OCI-LY7 (cell line): ENCODE data around the gene GPR63. TPM values are rescaled to one million over a fixed set of nuclear protein-coding genes. Genes with fewer than 3 reads are reported as not detected.

ENCODE experiments used
- BruUV-seq: library from RNA; stranded (reverse); fragments of 400-500 nt; replicated peaks from 2 replicates; lab custom pipeline; 2021; lab: Mats Ljungman, UMichigan
- CTCF ChIA-PET: fragments of 300-600 bp; sonication (Branson Sonifier 250); formaldehyde crosslinking; loops from one replicate; lab custom pipeline; 2022; ENCODE audit warnings: antibody characterized with exemption; ENCODE audit not compliant: unreplicated experiment; lab: Charles Lee
- POLR2A ChIA-PET: fragments of 300-600 bp; sonication (Branson Sonifier 250); formaldehyde crosslinking; loops from one replicate; lab custom pipeline; 2022; ENCODE audit warnings: antibody characterized with exemption; lab: Charles Lee
- DNase-seq: peaks from one replicate; pipeline ENCODE4 v3.0.0-alpha.2; 2015; ENCODE audit warnings: low spot score
- H2AFZ ChIP-seq: fragments of 200-600 bp; sonication (generic), shearing (Covaris generic); 2 replicates; pipeline ENCODE4 v1.6.1; 2014; ENCODE audit warnings: mild to moderate bottlenecking, antibody characterized with exemption, low read length, moderate library complexity
- H3K27ac ChIP-seq: fragments of 200-600 bp; sonication (generic); 2 replicates; pipeline ENCODE4 v1.5.1; 2014; ENCODE audit warnings: mixed run types, low read depth, mild to moderate bottlenecking, moderate library complexity, low read length, inconsistent platforms; ENCODE audit not compliant: poor library complexity, severe bottlenecking
- H3K36me3 ChIP-seq: fragments of 200-600 bp; sonication (generic); 2 replicates; pipeline ENCODE4 v1.6.1; 2014; ENCODE audit warnings: mild to moderate bottlenecking, antibody characterized with exemption, low read length, moderate library complexity, mixed read lengths; ENCODE audit not compliant: insufficient read depth
- H3K4me1 ChIP-seq: fragments of 200-600 bp; sonication (generic); 2 replicates; pipeline ENCODE4 v1.5.1; 2014; ENCODE audit warnings: mild to moderate bottlenecking, low read length; ENCODE audit not compliant: insufficient read depth, poor library complexity, severe bottlenecking
- H3K4me2 ChIP-seq: fragments of 200-600 bp; sonication (generic); 2 replicates; pipeline ENCODE4 v1.6.1; 2014; ENCODE audit warnings: mild to moderate bottlenecking, low read length
- H3K4me3 ChIP-seq: fragments of 200-600 bp; sonication (generic); 2 replicates; pipeline ENCODE4 v1.5.1; 2014; ENCODE audit warnings: mild to moderate bottlenecking, low read depth, low read length; ENCODE audit not compliant: poor library complexity, severe bottlenecking
- H3K79me2 ChIP-seq: fragments of 200-600 bp; sonication (generic); 2 replicates; pipeline ENCODE4 v1.6.1; 2016; ENCODE audit warnings: low read depth, mild to moderate bottlenecking, low read length, moderate library complexity, mixed read lengths; ENCODE audit not compliant: insufficient read depth
- H3K9me2 ChIP-seq: fragments of 200-600 bp; sonication (generic); 2 replicates; pipeline ENCODE4 v1.6.1; 2016; ENCODE audit warnings: mild to moderate bottlenecking, low read length, mixed read lengths; ENCODE audit not compliant: insufficient read depth
- H3K9me3 ChIP-seq: fragments of 200-600 bp; sonication (generic); 2 replicates; pipeline ENCODE4 v1.6.1; 2014; ENCODE audit warnings: mild to moderate bottlenecking, mixed run types, low read length, mixed read lengths
- H4K20me1 ChIP-seq: fragments of 200-600 bp; sonication (generic); 2 replicates; pipeline ENCODE4 v1.6.1; 2014; ENCODE audit warnings: mild to moderate bottlenecking, antibody characterized with exemption, low read length, moderate library complexity, mixed read lengths; ENCODE audit not compliant: insufficient read depth
- EZH2phosphoT487 ChIP-seq: fragments of 200-600 bp; sonication (generic); IDR thresholded peaks from 2 replicates; pipeline ENCODE4 v1.6.1; 2018; ENCODE audit warnings: low read depth, borderline replicate concordance, mild to moderate bottlenecking, mixed run types, antibody characterized with exemption, low read length, moderate library complexity, mixed read lengths
- intact Hi-C: fragments of 100-400 bp; cut with micrococcal nuclease; formaldehyde crosslinking; loops from one replicate; pipeline ENCODE4 v1.10.0; 2022; ENCODE audit not compliant: unreplicated experiment
- total RNA-seq, 2 experiments: library from RNA; depleted of rRNA in 1 of 2; stranded (reverse); fragments of >200 nt in 1 of 2; shearing (Covaris generic) in 1 of 2; gene quantifications; 2 replicates each; pipeline ENCODE4 v1.2.3, GENCODE V29; 2014 to 2022
- TF ChIP-seq, protein P1 (sequence below): fragments of 200-600 bp; sonication (generic); conservative IDR thresholded peaks from 2 replicates; pipeline ENCODE4 v1.5.1; 2014; ENCODE audit warnings: mild to moderate bottlenecking, antibody characterized with exemption, low read length, moderate library complexity, mixed read lengths

The GPR63 gene
- total RNA-seq, 2 experiments from 2014 or later = 1.0 to 1.6 TPM

DNA sequence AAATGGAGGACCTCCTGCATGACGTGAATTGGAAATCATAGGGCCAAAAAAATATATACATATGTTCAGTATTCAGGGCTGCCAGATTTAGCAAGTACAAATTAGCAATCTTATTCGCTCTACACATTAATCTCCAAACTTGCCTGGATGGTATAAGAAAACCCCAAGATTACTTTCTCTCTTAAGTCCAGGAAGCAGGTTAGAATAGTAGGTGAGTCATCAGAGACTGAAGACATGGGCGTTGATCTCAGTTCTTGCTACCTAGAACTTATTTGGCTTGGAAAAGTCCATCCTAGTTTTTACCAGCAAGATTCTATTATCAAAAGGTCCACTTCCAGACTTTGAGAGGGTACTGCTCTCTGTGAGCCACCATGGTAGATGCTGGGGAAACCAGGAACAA, 47.4 kb downstream of the GPR63 start:
- Histone ChIP-seq H3K4me3 (no peak overlapping the region), H2AFZ (no peak overlapping the region), H3K36me3 (no peaks in the 10 kb centered on the region), H3K9me3 (no peaks in the 10 kb centered on the region), H3K4me1 (no peaks in the 10 kb centered on the region), H3K9me2 (no peaks in the 10 kb centered on the region), H4K20me1 (no peaks in the 10 kb centered on the region), H3K4me2 (no peak overlapping the region), H3K27ac (no peak overlapping the region), H3K79me2 (no peaks in the 10 kb centered on the region)
- intact Hi-C loops = no loop called here
- CTCF ChIA-PET = no interaction called here
- POLR2A ChIA-PET = interaction anchor here (0.6 to 0.9 kb wide), 2 partner anchors 19 to 35 kb away, joined by 3 to 4 read pairs; no protein-coding TSS in a partner anchor
- TF ChIP-seq EZH2phosphoT487 = no peak
- TF ChIP-seq, protein P1, sequence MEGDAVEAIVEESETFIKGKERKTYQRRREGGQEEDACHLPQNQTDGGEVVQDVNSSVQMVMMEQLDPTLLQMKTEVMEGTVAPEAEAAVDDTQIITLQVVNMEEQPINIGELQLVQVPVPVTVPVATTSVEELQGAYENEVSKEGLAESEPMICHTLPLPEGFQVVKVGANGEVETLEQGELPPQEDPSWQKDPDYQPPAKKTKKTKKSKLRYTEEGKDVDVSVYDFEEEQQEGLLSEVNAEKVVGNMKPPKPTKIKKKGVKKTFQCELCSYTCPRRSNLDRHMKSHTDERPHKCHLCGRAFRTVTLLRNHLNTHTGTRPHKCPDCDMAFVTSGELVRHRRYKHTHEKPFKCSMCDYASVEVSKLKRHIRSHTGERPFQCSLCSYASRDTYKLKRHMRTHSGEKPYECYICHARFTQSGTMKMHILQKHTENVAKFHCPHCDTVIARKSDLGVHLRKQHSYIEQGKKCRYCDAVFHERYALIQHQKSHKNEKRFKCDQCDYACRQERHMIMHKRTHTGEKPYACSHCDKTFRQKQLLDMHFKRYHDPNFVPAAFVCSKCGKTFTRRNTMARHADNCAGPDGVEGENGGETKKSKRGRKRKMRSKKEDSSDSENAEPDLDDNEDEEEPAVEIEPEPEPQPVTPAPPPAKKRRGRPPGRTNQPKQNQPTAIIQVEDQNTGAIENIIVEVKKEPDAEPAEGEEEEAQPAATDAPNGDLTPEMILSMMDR = no peak
- BruUV-seq = no TSS peak
- DNase-seq = no peak

DNA sequence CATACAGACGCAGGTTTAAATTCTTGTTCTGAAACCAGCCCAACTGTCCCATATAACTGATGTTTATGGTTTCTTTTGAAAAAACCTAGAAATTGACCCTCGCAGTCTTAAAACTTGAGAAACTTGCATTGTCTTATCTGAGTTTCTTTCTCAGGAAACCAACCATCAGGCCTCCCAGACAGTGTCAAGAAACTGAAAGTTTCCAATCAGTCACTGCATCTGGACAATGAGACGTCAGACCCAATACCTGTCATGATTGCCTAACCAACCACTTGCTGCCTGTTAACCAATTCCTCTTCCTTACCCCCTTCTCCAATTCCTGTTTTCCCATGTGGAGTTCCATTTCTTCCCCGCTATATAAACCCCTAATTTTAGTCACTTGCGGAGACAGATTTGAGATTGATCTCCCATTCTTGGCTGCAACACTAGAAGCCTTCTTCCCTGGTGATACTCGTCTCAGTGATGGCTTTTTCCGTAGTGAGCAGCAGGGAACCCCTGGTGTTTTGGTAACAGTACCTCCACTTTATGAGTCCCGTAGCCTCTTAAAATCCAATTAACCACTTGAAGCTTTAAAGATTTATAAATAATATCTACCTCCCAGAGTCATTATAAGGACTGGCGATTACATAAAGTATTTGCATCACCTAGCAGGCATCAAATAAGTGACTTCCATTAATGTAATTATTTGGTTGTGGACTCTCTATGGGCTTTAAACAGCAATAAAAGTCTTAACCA, 49.3 kb downstream of the GPR63 start:
- POLR2A ChIA-PET = interaction anchor here (1.0 kb wide), 1 partner anchor 22 kb away, joined by 3 read pairs; no protein-coding TSS in a partner anchor
- CTCF ChIA-PET = no interaction called here
- intact Hi-C loops = no loop called here
- Histone ChIP-seq H2AFZ (no peak overlapping the region), H3K9me3 (no peaks in the 10 kb centered on the region), H3K4me2 (no peak overlapping the region), H4K20me1 (no peaks in the 10 kb centered on the region), H3K4me3 (no peak overlapping the region), H3K27ac (no peak overlapping the region), H3K9me2 (no peaks in the 10 kb centered on the region), H3K36me3 (no peaks in the 10 kb centered on the region), H3K4me1 (no peaks in the 10 kb centered on the region), H3K79me2 (no peaks in the 10 kb centered on the region)
- no peak for DNase-seq
- BruUV-seq = no TSS peak
- TF ChIP-seq, protein P1 = no peak
- TF ChIP-seq EZH2phosphoT487 = no peak

- H4K20me1 ChIP-seq = no peaks in the 10 kb centered on the region
- no peak overlapping the region for H2AFZ ChIP-seq
- BruUV-seq = no TSS peak
- no peak for DNase-seq
- H3K4me1 ChIP-seq = no peaks in the 10 kb centered on the region
- H3K9me2 ChIP-seq = no peaks in the 10 kb centered on the region
- H3K4me2 ChIP-seq = no peak overlapping the region
- H3K36me3 ChIP-seq = no peaks in the 10 kb centered on the region
- POLR2A ChIA-PET = interaction anchor here (0.5 to 1.3 kb wide), 4 partner anchors 11 to 241 kb away, joined by 3 read pairs; no protein-coding TSS in a partner anchor
- no peaks in the 10 kb centered on the region for H3K79me2 ChIP-seq
- H3K27ac ChIP-seq = no peak overlapping the region
- H3K9me3 ChIP-seq = no peaks in the 10 kb centered on the region
- no peak overlapping the region for H3K4me3 ChIP-seq
- CTCF ChIA-PET = no interaction called here
- TF ChIP-seq EZH2phosphoT487 = no peak
- TF ChIP-seq, protein P1 = no peak
- intact Hi-C loops = no loop called here
Measured at GRCh38 chr6:96786336-96786735, 50.9 kb downstream of the GPR63 start.
